HG03558 (cell line): Measurements from ENCODE around the gene BBS1.
"Not testable (repeated sequence)": the region's sequence is repeated elsewhere in the genome, so short reads cannot be mapped to it uniquely, and the experiment has no call there.

Experiments
- ATAC-seq: cut with Tn5 transposase; IDR thresholded peaks from one replicate; pipeline ENCODE4 v1.9.1; 2021; ENCODE audit warnings: moderate number of reproducible peaks; ENCODE audit not compliant: unreplicated experiment; ENCODE audit errors: extremely low read depth

Gene BBS1

GRCh38 chr11:66568124-66568916 is 57.9 kb downstream of the BBS1 start, which contains the start of gene CTSF:
TSS of gene CTSF (minus strand) at chr11:66568606. CDS start at chr11:66568486, 120 bp downstream.
- no peak for ATAC-seq

- ATAC-seq = no peak
These were observed 58.6 kb downstream of the BBS1 start for GRCh38 chr11:66569076-66569475.

- ATAC-seq = no peak
These were observed 59.8 kb downstream of the BBS1 start for GRCh38 chr11:66570079-66570849.

GRCh38 chr11:66570850-66571180 is 60.4 kb downstream of the BBS1 start:
- no peak for ATAC-seq

GRCh38 chr11:66579017-66579606 is 68.7 kb downstream of the BBS1 start:
- no peak for ATAC-seq

- no peak for ATAC-seq
These were observed 70.4 kb downstream of the BBS1 start for GRCh38 chr11:66580803-66581202.

- no peak for ATAC-seq
These were observed 70.8 kb downstream of the BBS1 start for GRCh38 chr11:66581261-66581660.

- ATAC-seq = not testable (repeated sequence)
These were observed 72.2 kb downstream of the BBS1 start for GRCh38 chr11:66582565-66583147.
